ENCODE results near the gene SGTB.

SGTB gene

GRCh38 chr5:65766175-65766574 is 44.3 kb upstream of the SGTB start:
- Histone ChIP-seq H3K36me3 (ENCODE audit: insufficient read depth, low read length) (peaks cover 17% of the 10 kb centered on the region; the same call in 1 of the 2 replicates), H3K79me2 (ENCODE audit: insufficient read depth, low read length) (no peaks in the 10 kb centered on the region), H2AFZ (ENCODE audit: low read depth, low read length) (no peak overlapping the region), H4K20me1 (ENCODE audit: insufficient read depth, low read length) (no peaks in the 10 kb centered on the region), H3K4me3 (ENCODE audit: low read depth in 1 of 2, low read length in 2 of 2) (no peak overlapping the region), H3K9me3 (ENCODE audit: insufficient read depth, low read length, severe bottlenecking) (no peaks in the 10 kb centered on the region), H3K9ac (ENCODE audit: low read depth, low read length) (no peak overlapping the region), H3K4me1 (ENCODE audit: insufficient read depth, low read length) (no peaks in the 10 kb centered on the region), H3K27me3 (ENCODE audit: insufficient read depth, low read length, poor library complexity) (no peaks in the 10 kb centered on the region), H3K4me2 (ENCODE audit: insufficient read depth, low read length) (no peak overlapping the region), H3K27ac (ENCODE audit: low read length) (no peak overlapping the region)
- ATAC-seq (ENCODE audit: insufficient read depth, low read depth): no peak
- TF ChIP-seq CTCF (IDR thresholded peaks at IDR 0.05; ENCODE audit: borderline replicate concordance, extremely low read depth, low read length, poor library complexity, severe bottlenecking): no peak
- no peak for TF ChIP-seq EZH2 (IDR thresholded peaks at IDR 0.05; ENCODE audit: borderline replicate concordance, low read depth, low read length, severe bottlenecking)
- DNase-seq: no peak

- Histone ChIP-seq H4K20me1 (ENCODE audit: insufficient read depth, low read length) (no peaks in the 10 kb centered on the region), H3K9ac (ENCODE audit: low read depth, low read length) (no peak overlapping the region), H3K27me3 (ENCODE audit: insufficient read depth, low read length, poor library complexity) (no peaks in the 10 kb centered on the region), H3K4me2 (ENCODE audit: insufficient read depth, low read length) (no peak overlapping the region), H3K4me1 (ENCODE audit: insufficient read depth, low read length) (no peaks in the 10 kb centered on the region), H3K9me3 (ENCODE audit: insufficient read depth, low read length, severe bottlenecking) (no peaks in the 10 kb centered on the region), H3K79me2 (ENCODE audit: insufficient read depth, low read length) (no peaks in the 10 kb centered on the region), H3K27ac (ENCODE audit: low read length) (no peak overlapping the region), H3K4me3 (ENCODE audit: low read depth in 1 of 2, low read length in 2 of 2) (no peak overlapping the region), H2AFZ (ENCODE audit: low read depth, low read length) (no peak overlapping the region), H3K36me3 (ENCODE audit: insufficient read depth, low read length) (peaks cover 17% of the 10 kb centered on the region; the same call in 1 of the 2 replicates)
- ATAC-seq (ENCODE audit: insufficient read depth, low read depth) (no peak), DNase-seq (no peak)
- TF ChIP-seq EZH2 (IDR thresholded peaks at IDR 0.05; ENCODE audit: borderline replicate concordance, low read depth, low read length, severe bottlenecking): no peak
- TF ChIP-seq CTCF (IDR thresholded peaks at IDR 0.05; ENCODE audit: borderline replicate concordance, extremely low read depth, low read length, poor library complexity, severe bottlenecking): no peak
Measured at GRCh38 chr5:65765582-65765981, 43.7 kb upstream of the SGTB start.

- no peak for TF ChIP-seq EZH2 (IDR thresholded peaks at IDR 0.05; ENCODE audit: borderline replicate concordance, low read depth, low read length, severe bottlenecking)
- TF ChIP-seq CTCF (IDR thresholded peaks at IDR 0.05; ENCODE audit: borderline replicate concordance, extremely low read depth, low read length, poor library complexity, severe bottlenecking): no peak
- no peak overlapping the region for H2AFZ ChIP-seq (ENCODE audit: low read depth, low read length)
Measured at GRCh38 chr5:65762234-65762633, 40.3 kb upstream of the SGTB start.

More at GRCh38 chr5:65762234-65762633, 40.3 kb upstream of the SGTB start:
- Histone ChIP-seq H3K9me3 (ENCODE audit: insufficient read depth, low read length, severe bottlenecking) (no peaks in the 10 kb centered on the region), H3K9ac (ENCODE audit: low read depth, low read length) (no peak overlapping the region), H3K4me3 (ENCODE audit: low read depth in 1 of 2, low read length in 2 of 2) (no peak overlapping the region), H3K27me3 (ENCODE audit: insufficient read depth, low read length, poor library complexity) (no peaks in the 10 kb centered on the region), H3K36me3 (ENCODE audit: insufficient read depth, low read length) (peaks cover 21% of the 10 kb centered on the region; the same call in 1 of the 2 replicates), H3K4me1 (ENCODE audit: insufficient read depth, low read length) (no peaks in the 10 kb centered on the region), H4K20me1 (ENCODE audit: insufficient read depth, low read length) (no peaks in the 10 kb centered on the region), H3K79me2 (ENCODE audit: insufficient read depth, low read length) (no peaks in the 10 kb centered on the region), H3K4me2 (ENCODE audit: insufficient read depth, low read length) (no peak overlapping the region), H3K27ac (ENCODE audit: low read length) (no peak overlapping the region)
- no peak for ATAC-seq (ENCODE audit: insufficient read depth, low read depth)
- no peak for DNase-seq

Measured in DND-41 (cell line).